ENCODE measurements around the gene LIMS2. TPM values are rescaled to one million over a fixed set of nuclear protein-coding genes. Genes with fewer than 3 reads are reported as not detected.
A peak's percentile ranks its signal among the peaks of the same experiment; 100 is the strongest.

Gene LIMS2
- total RNA-seq, 2 donors from 2014 or later, result 177 to 246 TPM

- H3K4me3 ChIP-seq, result no peak overlapping the region
- H3K9me3 ChIP-seq, result no peaks in the 10 kb centered on the region
- TF ChIP-seq CTCF (IDR thresholded peaks at IDR 0.05), result no peak
- DNase-seq (ENCODE audit: low spot score) (no peak), ATAC-seq (ENCODE audit: insufficient number of reproducible peaks, low FRiP score, low read depth) (no peak)
- H3K27ac ChIP-seq, result peak overlapping the region; percentile 24 to 62
- H3K4me1 ChIP-seq (ENCODE audit: control insufficient read depth in 1 of 2, low read depth in 2 of 2), result peaks cover 27 to 52% of the 10 kb centered on the region in 2 donors
- peaks cover 9% of the 10 kb centered on the region for H3K36me3 ChIP-seq
- no peaks in the 10 kb centered on the region for H3K27me3 ChIP-seq (replicated peaks; ENCODE audit: insufficient read depth)
These were observed 41.2 kb downstream of the LIMS2 start for GRCh38 chr2:127634066-127634617.

- no peak for TF ChIP-seq CTCF (IDR thresholded peaks at IDR 0.05)
- peaks cover 27 to 49% of the 10 kb centered on the region in 2 donors for H3K4me1 ChIP-seq (ENCODE audit: control insufficient read depth in 1 of 2, low read depth in 2 of 2)
- H3K27me3 ChIP-seq (replicated peaks; ENCODE audit: insufficient read depth), result no peaks in the 10 kb centered on the region
- peaks cover 3% of the 10 kb centered on the region for H3K36me3 ChIP-seq
- no peaks in the 10 kb centered on the region for H3K9me3 ChIP-seq
- ATAC-seq (ENCODE audit: insufficient number of reproducible peaks, low FRiP score, low read depth) (no peak), DNase-seq (ENCODE audit: low spot score) (no peak)
- peak overlapping the region; percentile 24 to 52 for H3K27ac ChIP-seq
- H3K4me3 ChIP-seq, result no peak overlapping the region
These were observed 41.7 kb downstream of the LIMS2 start for GRCh38 chr2:127633556-127634065.

GRCh38 chr2:127632592-127633489 lies 42.5 kb downstream of the LIMS2 start:
- Histone ChIP-seq H3K27ac (peak overlapping the region in 1 of 2 donors; percentile 52), H3K4me1 (ENCODE audit: control insufficient read depth in 1 of 2, low read depth in 2 of 2) (peaks cover 26 to 42% of the 10 kb centered on the region in 2 donors), H3K9me3 (no peaks in the 10 kb centered on the region), H3K4me3 (no peak overlapping the region), H3K27me3 (replicated peaks; ENCODE audit: insufficient read depth) (no peaks in the 10 kb centered on the region), H3K36me3 (no peaks in the 10 kb centered on the region)
- no peak for TF ChIP-seq CTCF (IDR thresholded peaks at IDR 0.05)
- no peak for ATAC-seq (ENCODE audit: insufficient number of reproducible peaks, low FRiP score, low read depth)
- no peak for DNase-seq (ENCODE audit: low spot score)

- Histone ChIP-seq H3K4me3 (no peak overlapping the region), H3K4me1 (ENCODE audit: control insufficient read depth in 1 of 2, low read depth in 2 of 2) (peaks cover 18 to 34% of the 10 kb centered on the region in 2 donors), H3K36me3 (no peaks in the 10 kb centered on the region), H3K27me3 (replicated peaks; ENCODE audit: insufficient read depth) (no peaks in the 10 kb centered on the region), H3K27ac (no peak overlapping the region), H3K9me3 (no peaks in the 10 kb centered on the region)
- no peak for ATAC-seq (ENCODE audit: insufficient number of reproducible peaks, low FRiP score, low read depth)
- no peak for TF ChIP-seq CTCF (IDR thresholded peaks at IDR 0.05)
- DNase-seq (ENCODE audit: low spot score), result no peak
These were observed 43.2 kb downstream of the LIMS2 start for GRCh38 chr2:127631997-127632581.

GRCh38 chr2:127631541-127631996 lies 43.8 kb downstream of the LIMS2 start:
- no peak overlapping the region for H3K4me3 ChIP-seq
- H3K4me1 ChIP-seq (ENCODE audit: control insufficient read depth in 1 of 2, low read depth in 2 of 2), result peaks cover 18 to 29% of the 10 kb centered on the region in 2 donors
- TF ChIP-seq CTCF (IDR thresholded peaks at IDR 0.05), result no peak
- no peak for DNase-seq (ENCODE audit: low spot score)
- no peaks in the 10 kb centered on the region for H3K36me3 ChIP-seq
- no peak overlapping the region for H3K27ac ChIP-seq
- H3K9me3 ChIP-seq, result no peaks in the 10 kb centered on the region
- ATAC-seq (ENCODE audit: insufficient number of reproducible peaks, low FRiP score, low read depth), result no peak
- no peaks in the 10 kb centered on the region for H3K27me3 ChIP-seq (replicated peaks; ENCODE audit: insufficient read depth)
